GM23338 (cell line): ENCODE data around the gene ADPRHL1. TPM values are rescaled to one million over a fixed set of nuclear protein-coding genes. Genes with fewer than 3 reads are reported as not detected.

Experiments
- ATAC-seq: fragments of 200-7000 bp; cut with Tn5 transposase; 3 replicates; pipeline ENCODE4 v1.9.1; 2020
- DNase-seq: peaks from one replicate; pipeline ENCODE4 v3.0.0-alpha.2; 2015; ENCODE audit warnings: low spot score
- H2AFZ ChIP-seq: fragments of 200-600 bp; sonication (generic); 2 replicates; pipeline ENCODE4 v1.8.0; 2016; ENCODE audit warnings: antibody characterized with exemption, mild to moderate bottlenecking, moderate library complexity
- H3F3A ChIP-seq: fragments of 200-600 bp; sonication (generic); replicated peaks from 2 replicates; pipeline ENCODE4 v1.8.0; 2017; ENCODE audit warnings: antibody characterized with exemption, mixed run types, low read depth
- H3K27ac ChIP-seq: fragments of 200-600 bp; sonication (generic); 2 replicates; pipeline ENCODE4 v1.6.1; 2016; ENCODE audit warnings: low read depth
- H3K27me3 ChIP-seq: fragments of 200-600 bp; sonication (generic); 2 replicates; pipeline ENCODE4 v1.8.0; 2016; ENCODE audit warnings: mild to moderate bottlenecking, mixed run types, moderate library complexity; ENCODE audit not compliant: insufficient read depth
- H3K36me3 ChIP-seq: fragments of 200-600 bp; sonication (generic); 2 replicates; pipeline ENCODE4 v1.8.0; 2016; ENCODE audit warnings: mild to moderate bottlenecking; ENCODE audit not compliant: insufficient read depth
- H3K4me1 ChIP-seq: fragments of 200-600 bp; sonication (generic); 2 replicates; pipeline ENCODE4 v1.8.0; 2016; ENCODE audit warnings: mild to moderate bottlenecking, moderate library complexity; ENCODE audit not compliant: insufficient read depth
- H3K4me2 ChIP-seq: fragments of 200-600 bp; sonication (generic); 2 replicates; pipeline ENCODE4 v1.7.1; 2017; ENCODE audit warnings: mixed run types
- H3K4me3 ChIP-seq: fragments of 200-600 bp; sonication (generic); 2 replicates; pipeline ENCODE4 v1.6.1; 2016; ENCODE audit warnings: mixed run types
- H3K79me2 ChIP-seq: fragments of 200-600 bp; sonication (generic); replicated peaks from 2 replicates; pipeline ENCODE4 v1.8.0; 2017; ENCODE audit warnings: mild to moderate bottlenecking; ENCODE audit not compliant: insufficient read depth
- H3K9me2 ChIP-seq: fragments of 200-600 bp; sonication (generic); 2 replicates; pipeline ENCODE4 v1.8.0; 2017; ENCODE audit not compliant: insufficient read depth
- H4K20me1 ChIP-seq: fragments of 200-600 bp; sonication (generic); replicated peaks from 2 replicates; pipeline ENCODE4 v1.8.0; 2017; ENCODE audit warnings: mild to moderate bottlenecking; ENCODE audit not compliant: insufficient read depth
- H3K27ac Mint-ChIP-seq: 2 replicates; pipeline ENCODE4 v1.8.0; 2020; ENCODE audit warnings: inconsistent platforms, mild to moderate bottlenecking, moderate library complexity, mixed read lengths
- H3K27me3 Mint-ChIP-seq: 3 replicates; pipeline ENCODE4 v1.8.0; 2022; ENCODE audit warnings: low read depth, mild to moderate bottlenecking, moderate library complexity, mixed read lengths, inconsistent platforms; ENCODE audit not compliant: insufficient read depth, poor library complexity
- H3K36me3 Mint-ChIP-seq: 3 replicates; pipeline ENCODE4 v1.8.0; 2021; ENCODE audit warnings: low read depth, mild to moderate bottlenecking, inconsistent platforms, moderate library complexity, mixed read lengths
- H3K4me1 Mint-ChIP-seq: 3 replicates; pipeline ENCODE4 v1.8.0; 2020; ENCODE audit warnings: mild to moderate bottlenecking, inconsistent platforms, mixed read lengths
- H3K4me3 Mint-ChIP-seq: 3 replicates; pipeline ENCODE4 v1.8.0; 2021; ENCODE audit warnings: moderate library complexity, mild to moderate bottlenecking, inconsistent platforms, mixed read lengths
- H3K9me3 Mint-ChIP-seq: 3 replicates; pipeline ENCODE4 v1.8.0; 2020; ENCODE audit warnings: moderate library complexity, mild to moderate bottlenecking, inconsistent platforms, mixed read lengths
- CREB1 ChIP-seq: fragments of 250-450 bp; sonication (Bioruptor Pico); IDR thresholded peaks from 2 replicates; pipeline ENCODE4 v1.5.0; 2020; ENCODE audit warnings: low read depth, mild to moderate bottlenecking, moderate library complexity
- CTCF ChIP-seq, 2 experiments: fragments of 200-600 bp in 1 of 2; sonication (generic) in 1 of 2; conservative IDR thresholded peaks; 2 replicates each; pipeline versions ENCODE4 v1.5.1 to v1.6.1; 2016 to 2017; ENCODE audit warnings: antibody characterized with exemption in 2 of 2, low read depth in 2 of 2, mild to moderate bottlenecking in 2 of 2, moderate library complexity in 1 of 2
- ETS1 ChIP-seq: IDR thresholded peaks from 2 replicates; pipeline ENCODE4 v1.6.1; 2016; ENCODE audit warnings: antibody characterized with exemption
- EZH2 ChIP-seq: fragments of 200-600 bp; sonication (generic); IDR thresholded peaks from one replicate; pipeline ENCODE4 v1.8.0; 2017; ENCODE audit warnings: antibody characterized with exemption, mild to moderate bottlenecking, low read depth; ENCODE audit not compliant: unreplicated experiment
- EZH2phosphoT487 ChIP-seq: fragments of 200-600 bp; sonication (generic); IDR thresholded peaks from one replicate; pipeline ENCODE4 v1.8.1; 2018; ENCODE audit warnings: antibody characterized with exemption; ENCODE audit not compliant: unreplicated experiment
- JUNB ChIP-seq: IDR thresholded peaks from one replicate; pipeline ENCODE4 v1.6.1; 2016; ENCODE audit warnings: antibody characterized with exemption; ENCODE audit not compliant: unreplicated experiment
- NANOG ChIP-seq: IDR thresholded peaks from 2 replicates; pipeline ENCODE4 v1.6.1; 2016; ENCODE audit warnings: antibody characterized with exemption, borderline replicate concordance
- POLR2AphosphoS5 ChIP-seq: IDR thresholded peaks from 2 replicates; pipeline ENCODE4 v1.6.1; 2016; ENCODE audit warnings: antibody characterized with exemption, low read depth
- REST ChIP-seq: IDR thresholded peaks from one replicate; pipeline ENCODE4 v1.6.1; 2018; ENCODE audit warnings: antibody characterized with exemption; ENCODE audit not compliant: unreplicated experiment
- STAT1 ChIP-seq: IDR thresholded peaks from one replicate; pipeline ENCODE4 v1.6.1; 2016; ENCODE audit warnings: antibody characterized with exemption; ENCODE audit not compliant: unreplicated experiment
- ZNF114 ChIP-seq: fragments of 250-450 bp; sonication (Bioruptor Pico); IDR thresholded peaks from 2 replicates; pipeline ENCODE4 v1.5.0; 2020; ENCODE audit warnings: mild to moderate bottlenecking, moderate library complexity
- ZNF331 ChIP-seq: fragments of 250-450 bp; sonication (Bioruptor Pico); IDR thresholded peaks from 2 replicates; pipeline ENCODE4 v1.5.0; 2020; ENCODE audit warnings: low read depth, mild to moderate bottlenecking, moderate library complexity
- ZNF462 ChIP-seq: fragments of 250-450 bp; sonication (Bioruptor Pico); IDR thresholded peaks from 2 replicates; pipeline ENCODE4 v1.5.0; 2020; ENCODE audit warnings: mild to moderate bottlenecking, moderate library complexity
- polyA plus RNA-seq: library from polyadenylated mRNA; unstranded; fragments of >200 nt; fragmentation: Nextera tagmentation; extraction: Ambion mirVana; gene quantifications from 2 replicates; pipeline ENCODE4 v1.2.1, GENCODE V29; 2016
- total RNA-seq: library from RNA; depleted of rRNA; stranded (reverse); fragments of >200 nt; shearing (Covaris generic); gene quantifications from 2 replicates; pipeline ENCODE4 v1.2.3, GENCODE V29; 2014

The ADPRHL1 gene
- total and polyA plus RNA-seq, 2 experiments from 2014 or later = 0.80 to 1.0 TPM

- Histone ChIP-seq H4K20me1 (no peaks in the 10 kb centered on the region), H3K36me3 (no peaks in the 10 kb centered on the region), H3K4me3 (no peak overlapping the region), H3K4me2 (no peak overlapping the region), H3K4me1 (no peaks in the 10 kb centered on the region), H3F3A (no peaks in the 10 kb centered on the region), H3K9me2 (no peaks in the 10 kb centered on the region), H3K79me2 (no peaks in the 10 kb centered on the region), H3K27me3 (no peaks in the 10 kb centered on the region), H2AFZ (no peak overlapping the region), H3K27ac (no peak overlapping the region)
- DNase-seq (no peak), ATAC-seq (no peak)
- no peak overlapping the region for H3K4me3 Mint-ChIP-seq
- H3K27me3 Mint-ChIP-seq = peaks cover 5% of the 10 kb centered on the region
- H3K9me3 Mint-ChIP-seq = no peaks in the 10 kb centered on the region
- H3K27ac Mint-ChIP-seq = no peak overlapping the region
- TF ChIP-seq EZH2phosphoT487 = no peak
- TF ChIP-seq ETS1 = no peak
- TF ChIP-seq CTCF (conservative IDR thresholded peaks at IDR 0.05; ENCODE audit: low read depth in 2 of 2) = no peak
- TF ChIP-seq JUNB = no peak
- no peak for TF ChIP-seq STAT1
- TF ChIP-seq POLR2AphosphoS5 = no peak
- TF ChIP-seq REST = no peak
- TF ChIP-seq ZNF331 (CRISPR knock-in tag) = no peak
- TF ChIP-seq EZH2 = no peak
- no peak for TF ChIP-seq ZNF114 (CRISPR knock-in tag)
- TF ChIP-seq NANOG = no peak
- TF ChIP-seq ZNF462 (CRISPR knock-in tag) = no peak
- TF ChIP-seq CREB1 (CRISPR knock-in tag) = no peak
- H3K36me3 Mint-ChIP-seq = no peaks in the 10 kb centered on the region
- H3K4me1 Mint-ChIP-seq = peaks cover 3% of the 10 kb centered on the region; the same call in 1 of the 3 replicates
Observed at GRCh38 chr13:113429608-113429985, 23.7 kb downstream of the ADPRHL1 start.
